Suprapubic skin (tissue), 4 donors: ENCODE measurements around the gene TALDO1.

Experiments
- EP300 ChIP-seq: sonication (generic); formaldehyde crosslinking; IDR thresholded peaks from one replicate; pipeline ENCODE4 v1.6.1; 2017; ENCODE audit warnings: antibody characterized with exemption
- POLR2A ChIP-seq, 2 donors: fragments of 450-650 bp; IDR thresholded peaks; one replicate each; pipeline ENCODE4 v1.6.1; 2017; ENCODE audit warnings: antibody characterized with exemption in 2 of 2, mild to moderate bottlenecking in 2 of 2, moderate library complexity in 2 of 2
- POLR2AphosphoS5 ChIP-seq, 3 donors: sonication (generic); formaldehyde crosslinking; IDR thresholded peaks; one replicate each; pipeline ENCODE4 v1.6.1; 2017; ENCODE audit warnings: antibody characterized with exemption in 3 of 3
- TF ChIP-seq, protein P1 (sequence below), 2 donors: fragments of 200-600 bp in 1 of 2; fragments of 450-650 bp in 1 of 2; sonication (generic) in 1 of 2; IDR thresholded peaks; one replicate each; pipeline ENCODE4 v1.5.1; 2016 to 2019; ENCODE audit warnings: antibody characterized with exemption in 2 of 2, mild to moderate bottlenecking in 1 of 2, moderate library complexity in 1 of 2

DNA sequence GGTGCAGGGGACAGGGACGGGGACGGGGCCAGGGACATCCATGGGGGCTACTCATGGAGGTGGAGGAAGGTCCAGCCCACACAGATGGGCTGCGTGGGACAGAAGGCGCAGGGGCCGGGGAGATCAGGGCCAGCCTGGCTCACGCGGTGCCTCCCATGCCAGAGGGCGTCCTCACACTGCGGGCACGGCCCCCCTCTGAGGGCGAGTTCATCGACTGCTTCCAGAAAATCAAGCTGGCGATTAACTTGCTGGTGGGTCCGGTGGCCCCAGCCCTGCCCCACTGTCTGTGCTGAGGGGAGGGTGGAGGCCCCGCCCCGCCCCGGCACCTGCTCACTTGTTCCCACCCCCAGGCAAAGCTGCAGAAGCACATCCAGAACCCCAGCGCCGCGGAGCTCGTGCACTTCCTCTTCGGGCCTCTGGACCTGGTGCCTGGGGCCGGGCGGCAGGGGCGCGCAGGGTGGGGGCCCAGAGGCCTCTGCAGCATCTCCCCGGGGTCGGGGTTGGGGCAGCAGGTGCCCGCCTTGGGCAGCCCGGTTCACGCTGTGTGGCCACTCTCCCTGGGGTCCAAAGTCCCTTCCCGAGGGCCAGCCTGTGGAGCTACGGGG is 25.4 kb upstream of the TALDO1 start:
- TF ChIP-seq, protein P1, sequence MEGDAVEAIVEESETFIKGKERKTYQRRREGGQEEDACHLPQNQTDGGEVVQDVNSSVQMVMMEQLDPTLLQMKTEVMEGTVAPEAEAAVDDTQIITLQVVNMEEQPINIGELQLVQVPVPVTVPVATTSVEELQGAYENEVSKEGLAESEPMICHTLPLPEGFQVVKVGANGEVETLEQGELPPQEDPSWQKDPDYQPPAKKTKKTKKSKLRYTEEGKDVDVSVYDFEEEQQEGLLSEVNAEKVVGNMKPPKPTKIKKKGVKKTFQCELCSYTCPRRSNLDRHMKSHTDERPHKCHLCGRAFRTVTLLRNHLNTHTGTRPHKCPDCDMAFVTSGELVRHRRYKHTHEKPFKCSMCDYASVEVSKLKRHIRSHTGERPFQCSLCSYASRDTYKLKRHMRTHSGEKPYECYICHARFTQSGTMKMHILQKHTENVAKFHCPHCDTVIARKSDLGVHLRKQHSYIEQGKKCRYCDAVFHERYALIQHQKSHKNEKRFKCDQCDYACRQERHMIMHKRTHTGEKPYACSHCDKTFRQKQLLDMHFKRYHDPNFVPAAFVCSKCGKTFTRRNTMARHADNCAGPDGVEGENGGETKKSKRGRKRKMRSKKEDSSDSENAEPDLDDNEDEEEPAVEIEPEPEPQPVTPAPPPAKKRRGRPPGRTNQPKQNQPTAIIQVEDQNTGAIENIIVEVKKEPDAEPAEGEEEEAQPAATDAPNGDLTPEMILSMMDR (IDR thresholded peaks at IDR 0.05): no peak
- TF ChIP-seq POLR2A (IDR thresholded peaks at IDR 0.05) (no peak), POLR2AphosphoS5 (IDR thresholded peaks at IDR 0.05) (no peak), EP300 (no peak)
